GM23338 (cell line): ENCODE measurements around the gene POLR1A.

Experiments used
- CREB1 ChIP-seq: fragments of 250-450 bp; sonication (Bioruptor Pico); IDR thresholded peaks from 2 replicates; pipeline ENCODE4 v1.5.0; 2020; ENCODE audit warnings: low read depth, mild to moderate bottlenecking, moderate library complexity
- CTCF ChIP-seq, 2 experiments: fragments of 200-600 bp in 1 of 2; sonication (generic) in 1 of 2; conservative IDR thresholded peaks; 2 replicates each; pipeline versions ENCODE4 v1.5.1 to v1.6.1; 2016 to 2017; ENCODE audit warnings: antibody characterized with exemption in 2 of 2, low read depth in 2 of 2, mild to moderate bottlenecking in 2 of 2, moderate library complexity in 1 of 2
- EZH2 ChIP-seq: fragments of 200-600 bp; sonication (generic); IDR thresholded peaks from one replicate; pipeline ENCODE4 v1.8.0; 2017; ENCODE audit warnings: antibody characterized with exemption, mild to moderate bottlenecking, low read depth; ENCODE audit not compliant: unreplicated experiment
- EZH2phosphoT487 ChIP-seq: fragments of 200-600 bp; sonication (generic); IDR thresholded peaks from one replicate; pipeline ENCODE4 v1.8.1; 2018; ENCODE audit warnings: antibody characterized with exemption; ENCODE audit not compliant: unreplicated experiment
- POLR2AphosphoS5 ChIP-seq: IDR thresholded peaks from 2 replicates; pipeline ENCODE4 v1.6.1; 2016; ENCODE audit warnings: antibody characterized with exemption, low read depth

GRCh38 chr2:86087936-86088850, 17.5 kb downstream of the POLR1A start:
- TF ChIP-seq CTCF (conservative IDR thresholded peaks at IDR 0.05; ENCODE audit: low read depth in 2 of 2) (peak; percentile 47 to 80), EZH2phosphoT487 (no peak), EZH2 (no peak), CREB1 (CRISPR knock-in tag) (no peak), POLR2AphosphoS5 (no peak)
